Gastroesophageal sphincter (tissue), 3 donors: Measurements from ENCODE around the gene TULP4.

Source experiments
- CTCF ChIP-seq, 4 experiments: fragments of 200-600 bp in 2 of 4; fragments of 450-650 bp in 2 of 4; sonication (generic) in 1 of 4; IDR thresholded peaks; one replicate each; pipeline ENCODE4 v1.5.1; 2017 to 2019; ENCODE audit warnings: antibody characterized with exemption in 4 of 4, mild to moderate bottlenecking in 2 of 4, moderate library complexity in 2 of 4
- EP300 ChIP-seq: sonication (generic); formaldehyde crosslinking; IDR thresholded peaks from one replicate; pipeline ENCODE4 v1.6.1; 2017; ENCODE audit warnings: antibody characterized with exemption, mild to moderate bottlenecking
- POLR2A ChIP-seq, 2 donors: fragments of 450-650 bp; IDR thresholded peaks; one replicate each; pipeline ENCODE4 v1.6.1; 2017; ENCODE audit warnings: antibody characterized with exemption in 2 of 2, mild to moderate bottlenecking in 2 of 2, moderate library complexity in 1 of 2
- POLR2AphosphoS5 ChIP-seq: sonication (generic); formaldehyde crosslinking; IDR thresholded peaks from one replicate; pipeline ENCODE4 v1.6.1; 2017; ENCODE audit warnings: antibody characterized with exemption

GRCh38 chr6:158391276-158391675 is 79.0 kb downstream of the TULP4 start:
- TF ChIP-seq CTCF (IDR thresholded peaks at IDR 0.05) = no peak
- TF ChIP-seq POLR2A (IDR thresholded peaks at IDR 0.05) = no peak
- no peak for TF ChIP-seq POLR2AphosphoS5
- no peak for TF ChIP-seq EP300
